Body of pancreas (tissue), 4 donors: ENCODE data around the gene DAAM1. TPM values are rescaled to one million over a fixed set of nuclear protein-coding genes. Genes with fewer than 3 reads are reported as not detected.

Experiments
- ATAC-seq: fragments of 150-250 bp; one replicate; pipeline ENCODE4 v1.9.1; 2016
- DNase-seq, 4 donors: peaks; one replicate each; pipeline ENCODE4 v3.0.0-alpha.2; 2019
- H3K27ac ChIP-seq, 4 donors: fragments of 200-600 bp; sonication (generic); 1 replicate in 3 of 4; 2 replicates in 1 of 4; pipeline versions ENCODE4 v1.5.1 to v1.6.1; 2016 to 2019; ENCODE audit warnings: mild to moderate bottlenecking in 1 of 4, mixed read lengths in 1 of 4, moderate library complexity in 1 of 4
- H3K27me3 ChIP-seq, 2 donors: fragments of 200-600 bp; sonication (generic); one replicate each; pipeline ENCODE4 v1.6.0; 2016; ENCODE audit warnings: mild to moderate bottlenecking in 1 of 2
- H3K36me3 ChIP-seq, 2 donors: fragments of 200-600 bp; sonication (generic); replicated peaks in 1 of 2; 2 replicates each; pipeline ENCODE4 v1.5.1; 2016; ENCODE audit warnings: low read depth in 2 of 2; ENCODE audit not compliant: insufficient read depth in 1 of 2
- H3K4me1 ChIP-seq: fragments of 200-600 bp; sonication (generic); one replicate; pipeline ENCODE4 v1.6.0; 2016
- H3K4me3 ChIP-seq, 2 donors: fragments of 200-600 bp; sonication (generic); 1 replicate in 1 of 2; 2 replicates in 1 of 2; pipeline ENCODE4 v1.5.1; 2016 to 2019
- H3K9me3 ChIP-seq, 3 donors: fragments of 200-600 bp; sonication (generic); 1 replicate in 2 of 3; 2 replicates in 1 of 3; pipeline ENCODE4 v1.5.1; 2016
- CTCF ChIP-seq, 7 experiments: fragments of 450-650 bp in 4 of 7; fragments of 200-600 bp in 3 of 7; sonication (generic) in 3 of 7; IDR thresholded peaks; one replicate each; pipeline ENCODE4 v1.5.1; 2016 to 2019; ENCODE audit warnings: antibody characterized with exemption in 7 of 7
- POLR2A ChIP-seq, 3 donors: fragments of 450-650 bp; IDR thresholded peaks; one replicate each; pipeline ENCODE4 v1.6.1; 2016; ENCODE audit warnings: antibody characterized with exemption in 3 of 3, mild to moderate bottlenecking in 2 of 3
- WGBS, 2 donors: methylation state at CpG; one replicate each; pipeline ENCODE4 v1.1.5; 2017; 5-methylcytosine and 5-hydroxymethylcytosine counted together
- intact Hi-C: fragments of 100-400 bp; cut with DNase I; formaldehyde crosslinking; loops from one replicate; pipeline ENCODE4 v1.15.1; 2023
- total RNA-seq, 2 donors: library from RNA; depleted of rRNA; stranded (reverse); fragments of >200 nt; gene quantifications; one replicate each; pipeline ENCODE4 v1.1.0, GENCODE V29; 2016

The DAAM1 gene
- total RNA-seq, 2 donors from 2014 or later, result 16.9 to 42.5 TPM

GRCh38 chr14:59184396-59184795 lies 4.1 kb upstream of the DAAM1 start:
- intact Hi-C loops, result no loop called here
- Histone ChIP-seq H3K27me3 (no peaks in the 10 kb centered on the region), H3K4me1 (peaks cover 5% of the 10 kb centered on the region), H3K36me3 (no peaks in the 10 kb centered on the region), H3K4me3 (no peak overlapping the region), H3K27ac (no peak overlapping the region), H3K9me3 (no peaks in the 10 kb centered on the region)
- DNase-seq (no peak), ATAC-seq (no peak)
- no peak for TF ChIP-seq CTCF (IDR thresholded peaks at IDR 0.05)
- TF ChIP-seq POLR2A (IDR thresholded peaks at IDR 0.05), result no peak
- 88 to 89% methylated on average over 3 of the region's 3 CpGs for WGBS, 2 donors

GRCh38 chr14:59185676-59186075 lies 2.8 kb upstream of the DAAM1 start:
- Histone ChIP-seq H3K4me1 (peaks cover 11% of the 10 kb centered on the region), H3K27ac (no peak overlapping the region), H3K27me3 (no peaks in the 10 kb centered on the region), H3K4me3 (no peak overlapping the region), H3K9me3 (no peaks in the 10 kb centered on the region), H3K36me3 (no peaks in the 10 kb centered on the region)
- intact Hi-C loops, result no loop called here
- ATAC-seq (no peak), DNase-seq (no peak)
- TF ChIP-seq CTCF (IDR thresholded peaks at IDR 0.05) (no peak), POLR2A (IDR thresholded peaks at IDR 0.05) (no peak)
- WGBS, 2 donors, result 49 to 76% methylated on average over 2 of the region's 2 CpGs

GRCh38 chr14:59186306-59186705 lies 2.2 kb upstream of the DAAM1 start:
- DNase-seq, result no peak
- intact Hi-C loops, result no loop called here
- no peak for TF ChIP-seq CTCF (IDR thresholded peaks at IDR 0.05)
- TF ChIP-seq POLR2A (IDR thresholded peaks at IDR 0.05), result no peak
- Histone ChIP-seq H3K9me3 (no peaks in the 10 kb centered on the region), H3K4me1 (peaks cover 16% of the 10 kb centered on the region), H3K4me3 (no peak overlapping the region), H3K27ac (no peak overlapping the region), H3K27me3 (no peaks in the 10 kb centered on the region), H3K36me3 (no peaks in the 10 kb centered on the region)
- ATAC-seq, result no peak

- no peak for TF ChIP-seq CTCF (IDR thresholded peaks at IDR 0.05)
- TF ChIP-seq POLR2A (IDR thresholded peaks at IDR 0.05), result no peak
- no peaks in the 10 kb centered on the region for H3K36me3 ChIP-seq
- no peak overlapping the region for H3K27ac ChIP-seq
- no peak for ATAC-seq
- H3K4me3 ChIP-seq, result no peak overlapping the region
- 44 to 49% methylated on average over 4 of the region's 4 CpGs for WGBS, 2 donors
- H3K4me1 ChIP-seq, result peaks cover 24% of the 10 kb centered on the region
- no peaks in the 10 kb centered on the region for H3K9me3 ChIP-seq
- intact Hi-C loops, result no loop called here
- H3K27me3 ChIP-seq, result no peaks in the 10 kb centered on the region
- no peak for DNase-seq
Observed at GRCh38 chr14:59187118-59187517, 1.3 kb upstream of the DAAM1 start.

- Histone ChIP-seq H3K9me3 (no peaks in the 10 kb centered on the region), H3K27me3 (no peaks in the 10 kb centered on the region), H3K4me3 (peak overlapping the region; percentile 32 to 73), H3K27ac (peak overlapping the region; percentile 96 to 98 (median 98)), H3K36me3 (no peaks in the 10 kb centered on the region), H3K4me1 (peaks cover 33% of the 10 kb centered on the region)
- ATAC-seq, result peak; percentile 16
- intact Hi-C loops, result no loop called here
- no peak for TF ChIP-seq CTCF (IDR thresholded peaks at IDR 0.05)
- TF ChIP-seq POLR2A (IDR thresholded peaks at IDR 0.05), result no peak
- 0% methylated on average over 36 to 43 of the region's 43 CpGs for WGBS, 2 donors
- DNase-seq, result peak; percentile 22 to 32 (median 32)
Observed at GRCh38 chr14:59187802-59188460, 536 bp upstream of the DAAM1 start.
